LNCaP clone FGC (cell line): ENCODE data around the gene GPR31.

ENCODE experiments used
- DNase-seq: peaks from one replicate; pipeline ENCODE4 v3.0.0-alpha.2; 2011; ENCODE audit warnings: low read depth
- H3K4me3 ChIP-seq: 2 replicates; pipeline ENCODE4 v1.5.1; 2011; ENCODE audit warnings: mild to moderate bottlenecking, low read depth, low read length, control low read depth
- TF ChIP-seq, protein P1 (sequence below): IDR thresholded peaks from 2 replicates; pipeline ENCODE4 v1.5.1; 2012; ENCODE audit warnings: mild to moderate bottlenecking; ENCODE audit not compliant: control insufficient read depth, insufficient read depth; ENCODE audit errors: extremely low read depth

Gene GPR31

DNA sequence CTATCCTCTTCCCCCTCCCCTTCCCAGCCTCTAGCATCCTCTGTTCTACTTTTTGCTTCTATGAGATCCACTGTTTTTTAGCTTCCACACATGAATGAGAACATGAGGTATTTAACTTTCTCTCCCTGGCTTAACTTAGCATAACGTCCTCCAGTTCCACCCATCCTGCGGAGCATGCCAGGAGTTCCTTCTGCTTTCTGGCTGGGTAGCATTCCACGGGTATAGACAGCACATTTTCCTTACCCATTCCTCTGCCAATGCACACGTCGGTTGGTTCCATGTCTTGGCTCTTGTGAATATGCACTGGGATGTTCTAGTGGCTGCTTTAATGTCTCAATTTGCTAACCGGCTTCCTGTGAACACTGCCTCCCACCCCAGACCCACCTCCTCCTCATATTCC, 48.1 kb downstream of the GPR31 start:
- DNase-seq = no peak
- no peak overlapping the region for H3K4me3 ChIP-seq
- TF ChIP-seq, protein P1, sequence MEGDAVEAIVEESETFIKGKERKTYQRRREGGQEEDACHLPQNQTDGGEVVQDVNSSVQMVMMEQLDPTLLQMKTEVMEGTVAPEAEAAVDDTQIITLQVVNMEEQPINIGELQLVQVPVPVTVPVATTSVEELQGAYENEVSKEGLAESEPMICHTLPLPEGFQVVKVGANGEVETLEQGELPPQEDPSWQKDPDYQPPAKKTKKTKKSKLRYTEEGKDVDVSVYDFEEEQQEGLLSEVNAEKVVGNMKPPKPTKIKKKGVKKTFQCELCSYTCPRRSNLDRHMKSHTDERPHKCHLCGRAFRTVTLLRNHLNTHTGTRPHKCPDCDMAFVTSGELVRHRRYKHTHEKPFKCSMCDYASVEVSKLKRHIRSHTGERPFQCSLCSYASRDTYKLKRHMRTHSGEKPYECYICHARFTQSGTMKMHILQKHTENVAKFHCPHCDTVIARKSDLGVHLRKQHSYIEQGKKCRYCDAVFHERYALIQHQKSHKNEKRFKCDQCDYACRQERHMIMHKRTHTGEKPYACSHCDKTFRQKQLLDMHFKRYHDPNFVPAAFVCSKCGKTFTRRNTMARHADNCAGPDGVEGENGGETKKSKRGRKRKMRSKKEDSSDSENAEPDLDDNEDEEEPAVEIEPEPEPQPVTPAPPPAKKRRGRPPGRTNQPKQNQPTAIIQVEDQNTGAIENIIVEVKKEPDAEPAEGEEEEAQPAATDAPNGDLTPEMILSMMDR = no peak

DNA sequence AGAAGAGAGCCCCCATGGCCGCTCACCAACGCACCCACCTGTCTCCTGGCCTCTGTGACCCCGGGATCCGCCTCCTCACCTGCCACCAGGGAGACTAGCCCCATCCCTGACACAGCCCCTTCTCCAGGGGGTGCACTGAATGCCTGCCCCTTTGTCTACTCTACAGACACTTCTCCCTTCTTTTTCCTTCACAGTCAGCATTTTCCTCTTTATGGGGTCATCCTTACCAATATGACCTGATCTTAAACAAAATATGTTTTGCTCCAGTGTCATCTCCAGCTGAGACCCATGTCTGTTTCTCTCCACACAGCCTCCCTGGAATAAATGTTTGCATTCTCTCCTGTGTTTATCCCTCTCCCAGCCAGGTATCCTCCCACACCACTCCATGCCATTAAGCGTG, 49.5 kb downstream of the GPR31 start:
- TF ChIP-seq, protein P1 = no peak
- no peak for DNase-seq

DNA sequence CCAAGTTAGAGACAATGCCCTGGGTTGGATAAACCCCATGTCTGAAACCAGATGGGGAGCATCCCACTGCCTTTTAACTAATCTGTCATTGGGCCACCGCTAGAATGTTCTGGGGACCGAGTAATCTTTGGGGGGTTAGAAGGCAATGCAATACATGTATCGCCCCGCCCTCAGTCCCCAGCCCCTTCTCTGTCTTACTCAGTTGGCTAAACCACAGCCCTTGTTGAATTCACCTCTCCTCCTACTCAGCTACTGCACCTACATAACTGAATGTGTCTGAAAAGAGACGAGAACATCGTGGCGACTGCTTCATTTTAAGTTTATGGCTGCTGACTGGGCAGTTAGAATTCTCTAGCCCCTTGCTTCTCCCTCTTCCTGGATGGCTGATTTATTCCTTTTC, 50.0 kb downstream of the GPR31 start:
- TF ChIP-seq, protein P1 = no peak
- no peak overlapping the region for H3K4me3 ChIP-seq
- no peak for DNase-seq

More for the DNA sequence above, 49.5 kb downstream of the GPR31 start:
- no peak overlapping the region for H3K4me3 ChIP-seq

DNA sequence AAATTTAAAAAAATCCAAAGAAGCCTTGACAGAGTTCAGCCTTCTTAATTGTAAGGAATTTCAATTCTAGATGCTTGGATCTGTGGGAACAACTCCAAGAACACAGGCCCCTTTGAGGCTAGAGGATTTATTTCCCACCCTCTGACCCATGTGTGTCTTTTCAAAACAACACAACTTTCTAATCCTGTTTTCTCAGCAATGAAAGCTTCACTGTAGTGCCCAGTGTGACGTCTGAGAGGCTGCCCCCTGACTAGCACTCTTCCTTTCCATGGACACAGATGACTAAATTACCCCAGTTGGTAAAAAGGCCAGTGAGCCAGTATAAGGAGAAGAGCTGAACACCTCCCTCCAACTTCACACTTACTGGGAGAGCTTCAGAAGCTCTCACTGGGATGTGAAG, 51.4 kb downstream of the GPR31 start:
- DNase-seq = no peak
- no peak overlapping the region for H3K4me3 ChIP-seq
- TF ChIP-seq, protein P1 = no peak
